ENCODE results near the gene STH. TPM values are rescaled to one million over a fixed set of nuclear protein-coding genes. Genes with fewer than 3 reads are reported as not detected.

The STH gene
- total RNA-seq, 1 experiment from 2014 or later: not detected

- POLR2A ChIA-PET: no interaction called here
- no peak overlapping the region for H3K27ac ChIP-seq (ENCODE audit: low read length)
- intact Hi-C loops (cut with micrococcal nuclease; ENCODE audit: unreplicated experiment): no loop called here
- H3K27me3 ChIP-seq (ENCODE audit: control insufficient read depth, insufficient read depth, low read length): no peaks in the 10 kb centered on the region
- H3K36me3 ChIP-seq (ENCODE audit: control insufficient read depth, insufficient read depth, low read length): no peaks in the 10 kb centered on the region
- ATAC-seq (no peak), DNase-seq (ENCODE audit: low read depth, low spot score) (no peak)
- no peak for TF ChIP-seq TCF7L2 (IDR thresholded peaks at IDR 0.05; ENCODE audit: low read depth, low read length)
- TF ChIP-seq REST (IDR thresholded peaks at IDR 0.05; ENCODE audit: insufficient read depth in 1 of 2, low read depth in 2 of 2, low read length in 1 of 2): no peak
- no peak for TF ChIP-seq SIN3A (IDR thresholded peaks at IDR 0.05; ENCODE audit: borderline replicate concordance, insufficient read depth, low read depth, low read length)
- no peak for TF ChIP-seq CTCF (IDR thresholded peaks at IDR 0.05)
- no peak for TF ChIP-seq POLR2AphosphoS5 (IDR thresholded peaks at IDR 0.05; ENCODE audit: low read depth, low read length)
- H3K4me3 ChIP-seq (ENCODE audit: low read depth in 2 of 2, low read length in 2 of 2): no peak overlapping the region
- in situ Hi-C loops (cut with HindIII; ENCODE audit: low pct_unique_long_range_greater_than_20kb, low sequenced_read_pairs): no loop called here
- CTCF ChIA-PET: no interaction called here
- no peaks in the 10 kb centered on the region for H3K9me3 ChIP-seq (ENCODE audit: control insufficient read depth, insufficient read depth, low read depth, low read length)
- no peaks in the 10 kb centered on the region for H3K4me1 ChIP-seq (ENCODE audit: control insufficient read depth, insufficient read depth, low read length)
- BruUV-seq (replicated peaks): no TSS peak
Measured at GRCh38 chr17:45990886-45991285, 8.2 kb upstream of the STH start.

GRCh38 chr17:45991341-45991740, 7.7 kb upstream of the STH start:
- TF ChIP-seq POLR2AphosphoS5 (IDR thresholded peaks at IDR 0.05; ENCODE audit: low read depth, low read length) (no peak), TCF7L2 (IDR thresholded peaks at IDR 0.05; ENCODE audit: low read depth, low read length) (no peak), SIN3A (IDR thresholded peaks at IDR 0.05; ENCODE audit: borderline replicate concordance, insufficient read depth, low read depth, low read length) (no peak), CTCF (IDR thresholded peaks at IDR 0.05) (no peak), REST (IDR thresholded peaks at IDR 0.05; ENCODE audit: insufficient read depth in 1 of 2, low read depth in 2 of 2, low read length in 1 of 2) (no peak)
- ChIA-PET CTCF (no interaction called here), POLR2A (no interaction called here)
- no TSS peak for BruUV-seq (replicated peaks)
- no peaks in the 10 kb centered on the region for H3K4me1 ChIP-seq (ENCODE audit: control insufficient read depth, insufficient read depth, low read length)
- H3K27me3 ChIP-seq (ENCODE audit: control insufficient read depth, insufficient read depth, low read length): no peaks in the 10 kb centered on the region
- no peaks in the 10 kb centered on the region for H3K36me3 ChIP-seq (ENCODE audit: control insufficient read depth, insufficient read depth, low read length)
- in situ Hi-C loops (cut with HindIII; ENCODE audit: low pct_unique_long_range_greater_than_20kb, low sequenced_read_pairs) (no loop called here), intact Hi-C loops (cut with micrococcal nuclease; ENCODE audit: unreplicated experiment) (no loop called here)
- no peak overlapping the region for H3K27ac ChIP-seq (ENCODE audit: low read length)
- no peak overlapping the region for H3K4me3 ChIP-seq (ENCODE audit: low read depth in 2 of 2, low read length in 2 of 2)
- no peaks in the 10 kb centered on the region for H3K9me3 ChIP-seq (ENCODE audit: control insufficient read depth, insufficient read depth, low read depth, low read length)
- ATAC-seq (no peak), DNase-seq (ENCODE audit: low read depth, low spot score) (no peak)
